ENCODE results near the gene INO80C. TPM values are rescaled to one million over a fixed set of nuclear protein-coding genes. Genes with fewer than 3 reads are reported as not detected.

INO80C gene
- total RNA-seq, 1 experiment from 2014 or later, result 51.1 TPM

DNA sequence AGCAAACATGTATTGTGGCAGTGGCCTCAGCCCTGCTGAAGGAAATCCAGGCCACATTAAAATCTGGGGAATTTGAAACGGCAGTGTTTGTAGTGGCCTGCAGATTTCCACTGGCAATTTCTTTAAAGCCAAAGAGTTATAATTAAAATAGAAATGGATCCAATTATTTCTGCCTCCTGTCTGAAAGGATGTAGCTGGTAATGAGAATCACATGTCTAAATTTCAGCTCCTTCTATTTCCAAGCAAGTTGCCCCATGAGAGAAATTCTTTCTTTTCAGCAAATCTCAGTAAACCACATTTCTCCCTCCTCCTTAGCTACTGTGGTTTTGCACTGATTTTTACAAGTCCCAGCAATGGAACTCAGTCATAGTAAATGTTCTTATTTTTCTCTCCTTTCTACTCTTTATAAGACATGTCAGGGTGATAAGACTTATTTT is 65.2 kb downstream of the INO80C start:
- no peak overlapping the region for H4K91ac ChIP-seq (ENCODE audit: insufficient read length, low read depth, low read length)
- Mint-ChIP-seq H3K9me3 (no peaks in the 10 kb centered on the region), H3K27me3 (ENCODE audit: low read depth) (no peaks in the 10 kb centered on the region), H3K4me3 (no peak overlapping the region), H3K36me3 (ENCODE audit: insufficient read depth in 1 of 3, low read depth in 3 of 3) (no peaks in the 10 kb centered on the region; a peak in 1 of 7 replicates), H3K27ac (no peak overlapping the region), H3K4me1 (peaks cover 0 to 3% of the 10 kb centered on the region in 2 experiments; a peak in 1 of 4 replicates)
- no peak overlapping the region for H4K8ac ChIP-seq (replicated peaks; ENCODE audit: insufficient read length, low read depth, low read length)
- no peak overlapping the region for H2AFZ ChIP-seq (ENCODE audit: low read length)
- no peak overlapping the region for H2BK12ac ChIP-seq (ENCODE audit: insufficient read length, low read depth, low read length)
- H3K23me2 ChIP-seq (ENCODE audit: insufficient read length, low read depth, low read length, poor library complexity, severe bottlenecking), result no peaks in the 10 kb centered on the region
- no CpG with 5 or more reads among the region's 1 CpG for WGBS (ENCODE audit: extremely low coverage, insufficient read length, low lambda C conversion rate)
- no peak overlapping the region for H2BK120ac ChIP-seq (ENCODE audit: low read depth, low read length, poor library complexity, severe bottlenecking)
- no peak overlapping the region for H3K4ac ChIP-seq (ENCODE audit: low read depth, low read length)
- no peak overlapping the region for H3K56ac ChIP-seq (ENCODE audit: insufficient read length, low read depth, low read length)
- no peak overlapping the region for H3K18ac ChIP-seq (ENCODE audit: insufficient read length, low read depth, low read length)
- H3K79me2 ChIP-seq (ENCODE audit: insufficient read depth, low read length), result no peaks in the 10 kb centered on the region
- no peak overlapping the region for H3K23ac ChIP-seq (ENCODE audit: insufficient read length, low read depth, low read length)
- H3K9ac ChIP-seq (ENCODE audit: extremely low read depth, insufficient read length, low read length), result no peak overlapping the region
- H3K79me1 ChIP-seq (ENCODE audit: insufficient read depth, low read depth, low read length, poor library complexity, severe bottlenecking), result no peaks in the 10 kb centered on the region
- H3K4me2 ChIP-seq (ENCODE audit: insufficient read depth, insufficient read length, low read length), result no peak overlapping the region
- no peak overlapping the region for H3K27ac ChIP-seq (ENCODE audit: insufficient read length, low read depth, low read length)
- no peaks in the 10 kb centered on the region for H4K20me1 ChIP-seq (ENCODE audit: control insufficient read depth, insufficient read depth, insufficient read length)
- TF ChIP-seq, protein P1, sequence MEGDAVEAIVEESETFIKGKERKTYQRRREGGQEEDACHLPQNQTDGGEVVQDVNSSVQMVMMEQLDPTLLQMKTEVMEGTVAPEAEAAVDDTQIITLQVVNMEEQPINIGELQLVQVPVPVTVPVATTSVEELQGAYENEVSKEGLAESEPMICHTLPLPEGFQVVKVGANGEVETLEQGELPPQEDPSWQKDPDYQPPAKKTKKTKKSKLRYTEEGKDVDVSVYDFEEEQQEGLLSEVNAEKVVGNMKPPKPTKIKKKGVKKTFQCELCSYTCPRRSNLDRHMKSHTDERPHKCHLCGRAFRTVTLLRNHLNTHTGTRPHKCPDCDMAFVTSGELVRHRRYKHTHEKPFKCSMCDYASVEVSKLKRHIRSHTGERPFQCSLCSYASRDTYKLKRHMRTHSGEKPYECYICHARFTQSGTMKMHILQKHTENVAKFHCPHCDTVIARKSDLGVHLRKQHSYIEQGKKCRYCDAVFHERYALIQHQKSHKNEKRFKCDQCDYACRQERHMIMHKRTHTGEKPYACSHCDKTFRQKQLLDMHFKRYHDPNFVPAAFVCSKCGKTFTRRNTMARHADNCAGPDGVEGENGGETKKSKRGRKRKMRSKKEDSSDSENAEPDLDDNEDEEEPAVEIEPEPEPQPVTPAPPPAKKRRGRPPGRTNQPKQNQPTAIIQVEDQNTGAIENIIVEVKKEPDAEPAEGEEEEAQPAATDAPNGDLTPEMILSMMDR (conservative IDR thresholded peaks at IDR 0.05), result no peak
- no peaks in the 10 kb centered on the region for H3K27me3 ChIP-seq (ENCODE audit: insufficient read depth, low read length)
- H3K14ac ChIP-seq (ENCODE audit: insufficient read depth, low read length), result no peak overlapping the region
- H2BK5ac ChIP-seq (ENCODE audit: insufficient read length, low read length), result no peak overlapping the region
- no peak for DNase-seq
- no peaks in the 10 kb centered on the region for H3K9me3 ChIP-seq (ENCODE audit: control insufficient read depth, low read depth, low read length)
- H2AK5ac ChIP-seq (ENCODE audit: insufficient read length, low read length), result no peak overlapping the region
- no peak overlapping the region for H2BK15ac ChIP-seq (ENCODE audit: low read depth, low read length)
- no peaks in the 10 kb centered on the region; the same call in 1 of the 2 replicates for H3K4me1 ChIP-seq (ENCODE audit: insufficient read depth, low read length)
- no peak overlapping the region for H2BK20ac ChIP-seq (ENCODE audit: low read depth, low read length, poor library complexity, severe bottlenecking)
- H4K5ac ChIP-seq (ENCODE audit: insufficient read length, low read depth, low read length), result no peak overlapping the region
- H3T11ph ChIP-seq (ENCODE audit: low read length), result no peak overlapping the region
